Iris pigment epithelial cell (primary cell): Measurements from ENCODE around the gene TTLL7.
A peak's percentile ranks its signal among the peaks of the same experiment; 100 is the strongest.

Source experiments
- DNase-seq: peaks from one replicate; pipeline ENCODE4 v3.0.0-alpha.2; 2011; ENCODE audit warnings: low read depth

TTLL7 gene

GRCh38 chr1:83998498-83999315 lies at the start of gene TTLL7:
Gene TTLL7 (minus strand): TSS chr1:83999132. CDS start chr1:83952211, 46,921 bp downstream.
- DNase-seq: peak; percentile 32

GRCh38 chr1:84042461-84042860 lies 43.5 kb upstream of the TTLL7 start:
- DNase-seq: no peak

GRCh38 chr1:84037758-84038611 lies 39.1 kb upstream of the TTLL7 start:
- DNase-seq: no peak

GRCh38 chr1:84031802-84032327 lies 32.9 kb upstream of the TTLL7 start:
- no peak for DNase-seq

GRCh38 chr1:84027368-84027767 lies 28.4 kb upstream of the TTLL7 start:
- no peak for DNase-seq

GRCh38 chr1:84025966-84026365 lies 27.0 kb upstream of the TTLL7 start:
- DNase-seq: no peak

GRCh38 chr1:84021822-84022221 lies 22.9 kb upstream of the TTLL7 start:
- no peak for DNase-seq

- DNase-seq: no peak
Observed at GRCh38 chr1:84020151-84020550, 21.2 kb upstream of the TTLL7 start.

- DNase-seq: no peak
Observed at GRCh38 chr1:84019217-84019616, 20.3 kb upstream of the TTLL7 start.

GRCh38 chr1:84013708-84014107 lies 14.8 kb upstream of the TTLL7 start:
- no peak for DNase-seq

- DNase-seq: no peak
Observed at GRCh38 chr1:84012018-84012417, 13.1 kb upstream of the TTLL7 start.

- DNase-seq: no peak
Observed at GRCh38 chr1:84010136-84010535, 11.2 kb upstream of the TTLL7 start.

- DNase-seq: no peak
Observed at GRCh38 chr1:84008631-84009030, 9.7 kb upstream of the TTLL7 start.

- no peak for DNase-seq
Observed at GRCh38 chr1:84006591-84006990, 7.7 kb upstream of the TTLL7 start.

- DNase-seq: no peak
Observed at GRCh38 chr1:84001501-84001900, 2.6 kb upstream of the TTLL7 start.

- no peak for DNase-seq
Observed at GRCh38 chr1:84000954-84001495, 2.1 kb upstream of the TTLL7 start.

GRCh38 chr1:84000196-84000885 lies 1.4 kb upstream of the TTLL7 start:
- DNase-seq: no peak

GRCh38 chr1:83999316-83999819 lies 436 bp upstream of the TTLL7 start:
- DNase-seq: peak; percentile 73

GRCh38 chr1:83998205-83998497 lies 781 bp downstream of the TTLL7 start:
- no peak for DNase-seq

- no peak for DNase-seq
Observed at GRCh38 chr1:83997631-83998030, 1.3 kb downstream of the TTLL7 start.

- DNase-seq: peak; percentile 63
Observed at GRCh38 chr1:83996621-83997020, 2.3 kb downstream of the TTLL7 start.

GRCh38 chr1:83996191-83996590 lies 2.7 kb downstream of the TTLL7 start:
- no peak for DNase-seq
